GM19372 (cell line): ENCODE results near the gene RNF123.

Experiments used
- ATAC-seq: cut with Tn5 transposase; IDR thresholded peaks from one replicate; pipeline ENCODE4 v1.9.1; 2021; ENCODE audit warnings: mild to moderate bottlenecking, low read depth, moderate library complexity; ENCODE audit not compliant: unreplicated experiment

RNF123 gene

DNA sequence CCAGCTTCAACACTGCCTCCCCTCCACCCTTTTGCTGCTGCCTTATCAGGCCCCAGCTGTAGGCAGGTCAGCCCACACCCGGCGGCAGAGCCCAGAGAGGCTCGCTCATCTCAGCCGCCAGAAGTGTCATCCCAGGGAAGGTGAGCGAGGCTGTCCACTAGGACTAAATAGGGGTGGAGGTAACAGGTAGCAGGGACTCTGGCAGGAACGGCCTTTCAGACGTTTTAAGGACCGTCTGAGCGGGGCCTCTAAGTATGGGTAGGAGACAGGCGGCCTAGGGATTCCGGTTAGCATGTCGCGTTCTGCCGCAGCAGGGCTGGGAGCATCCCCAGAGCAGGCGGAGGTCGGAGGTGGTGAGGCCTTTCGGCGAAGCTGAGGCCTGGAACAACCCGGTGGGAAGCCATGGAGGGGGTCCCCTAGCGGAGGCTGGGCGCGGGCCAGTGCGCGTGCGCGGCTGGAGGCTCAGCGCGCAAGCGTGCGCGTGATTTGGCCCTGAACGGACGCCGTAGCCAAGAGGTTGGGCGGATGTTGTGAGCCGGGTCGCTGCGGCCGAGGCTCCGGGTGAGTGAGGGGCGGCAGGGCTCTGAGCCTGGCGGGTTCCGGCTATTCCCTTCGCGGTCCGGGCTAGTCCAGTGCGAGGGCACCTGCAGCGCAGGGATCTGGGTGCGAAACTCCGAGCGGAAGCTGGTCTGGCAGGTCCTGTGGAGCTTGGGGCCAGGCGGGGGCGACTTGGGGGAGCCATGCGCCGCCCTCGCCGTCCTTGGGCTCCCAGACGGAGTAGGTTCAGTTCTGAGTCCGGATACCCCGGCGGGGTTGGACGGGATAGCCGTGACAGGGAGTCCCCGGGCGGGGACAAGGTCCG is at the start of gene RNF123, which contains the start of gene MST1:
Gene RNF123, plus strand, starts transcription at position 512 of the 862 bp plus-strand sequence. CDS start 1,609 bp downstream, outside the sequence.
Gene MST1, minus strand, starts transcription at position 429 of the 862 bp plus-strand sequence. CDS start 783 bp downstream, outside the sequence.
- ATAC-seq = peak; percentile 72

GRCh38 chr3:49641292-49641691 is 48.1 kb upstream of the RNF123 start:
- no peak for ATAC-seq

DNA sequence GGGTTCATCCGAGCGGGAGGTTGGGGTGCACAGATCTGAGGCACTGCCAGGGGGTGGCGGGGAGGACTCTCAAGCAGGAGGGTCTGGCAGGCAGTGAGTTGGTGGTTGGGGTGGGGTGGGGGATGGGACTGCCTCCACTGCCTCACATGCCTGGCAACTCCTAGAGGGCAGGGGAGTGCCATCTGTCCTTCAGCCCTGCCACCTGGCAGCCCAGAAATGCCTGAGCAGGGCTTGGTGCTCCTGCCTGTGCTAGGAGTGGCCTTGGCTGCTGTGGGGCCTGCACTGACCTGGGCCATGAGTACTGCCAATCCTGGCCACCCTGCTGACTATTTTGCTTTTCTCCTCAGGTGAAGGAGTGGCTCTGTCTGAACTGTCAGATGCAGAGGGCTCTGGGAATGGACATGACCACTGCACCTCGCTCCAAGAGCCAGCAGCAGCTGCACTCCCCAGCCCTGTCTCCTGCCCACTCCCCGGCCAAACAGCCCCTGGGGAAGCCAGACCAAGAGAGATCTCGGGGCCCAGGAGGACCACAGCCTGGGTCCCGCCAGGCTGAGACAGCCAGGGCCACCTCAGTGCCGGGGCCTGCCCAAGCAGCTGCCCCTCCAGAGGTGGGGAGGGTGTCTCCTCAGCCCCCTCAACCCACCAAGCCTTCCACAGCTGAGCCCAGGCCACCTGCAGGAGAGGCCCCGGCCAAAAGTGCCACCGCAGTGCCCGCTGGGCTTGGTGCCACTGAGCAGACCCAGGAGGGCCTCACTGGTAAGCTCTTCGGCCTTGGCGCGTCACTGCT is 47.2 kb upstream of the RNF123 start:
- no peak for ATAC-seq

GRCh38 chr3:49642708-49643145 is 46.6 kb upstream of the RNF123 start:
- ATAC-seq = no peak

DNA sequence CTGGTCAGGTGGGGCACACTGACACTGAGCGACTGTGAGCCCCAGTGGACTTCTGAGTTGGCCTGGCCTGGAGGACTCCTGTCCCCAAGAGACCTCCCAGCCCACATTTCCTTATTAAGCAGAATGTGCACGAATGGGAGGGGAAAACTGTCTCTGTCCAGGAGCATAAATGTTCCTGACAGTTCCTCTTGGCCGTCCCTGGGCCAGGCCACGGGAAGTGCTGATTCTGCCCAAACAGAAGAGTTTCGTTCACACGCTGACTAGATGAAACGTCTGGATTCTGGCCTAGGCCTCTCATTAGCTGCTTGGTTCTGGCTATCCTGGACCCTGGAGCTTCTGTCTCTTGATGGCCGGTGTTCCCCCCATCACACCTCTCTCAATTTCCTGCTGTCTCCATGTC is 44.7 kb upstream of the RNF123 start:
- no peak for ATAC-seq

GRCh38 chr3:49646236-49646635 is 43.1 kb upstream of the RNF123 start:
- ATAC-seq = no peak

GRCh38 chr3:49647741-49648140 is 41.6 kb upstream of the RNF123 start:
- ATAC-seq = no peak

DNA sequence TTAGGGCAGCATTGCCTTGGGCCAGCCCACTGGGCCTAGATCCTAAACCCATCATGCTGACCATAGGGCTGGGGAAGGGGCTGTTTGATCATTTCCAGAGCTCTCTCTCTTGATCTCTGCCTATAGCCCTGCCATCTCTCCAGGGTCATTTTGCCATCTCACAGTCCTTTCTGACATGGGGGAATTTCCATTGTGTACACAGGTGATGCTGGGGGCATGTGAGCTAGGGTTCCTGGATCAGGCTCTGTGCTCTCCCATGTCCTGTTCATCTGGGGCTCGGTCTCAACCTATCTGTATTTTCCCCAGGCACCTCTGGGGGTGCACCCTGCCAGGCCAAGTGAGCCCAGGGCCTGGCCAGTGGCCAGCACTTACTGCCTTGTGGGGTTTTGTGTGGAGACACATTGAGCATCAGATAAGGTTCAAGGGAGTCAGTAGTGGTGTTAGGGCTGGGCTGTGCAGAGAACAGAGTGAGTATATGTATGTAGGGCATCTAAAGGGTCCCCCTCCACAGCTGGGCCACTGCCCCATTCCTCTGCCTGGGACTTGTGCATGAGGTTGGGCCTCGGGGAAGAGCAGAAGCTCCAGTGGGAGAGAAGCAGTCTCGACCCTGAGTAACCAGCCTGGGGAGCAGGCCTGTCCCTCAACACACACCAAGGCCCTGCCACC is 40.9 kb upstream of the RNF123 start:
- ATAC-seq = no peak

GRCh38 chr3:49649576-49649975 is 39.8 kb upstream of the RNF123 start:
- no peak for ATAC-seq

DNA sequence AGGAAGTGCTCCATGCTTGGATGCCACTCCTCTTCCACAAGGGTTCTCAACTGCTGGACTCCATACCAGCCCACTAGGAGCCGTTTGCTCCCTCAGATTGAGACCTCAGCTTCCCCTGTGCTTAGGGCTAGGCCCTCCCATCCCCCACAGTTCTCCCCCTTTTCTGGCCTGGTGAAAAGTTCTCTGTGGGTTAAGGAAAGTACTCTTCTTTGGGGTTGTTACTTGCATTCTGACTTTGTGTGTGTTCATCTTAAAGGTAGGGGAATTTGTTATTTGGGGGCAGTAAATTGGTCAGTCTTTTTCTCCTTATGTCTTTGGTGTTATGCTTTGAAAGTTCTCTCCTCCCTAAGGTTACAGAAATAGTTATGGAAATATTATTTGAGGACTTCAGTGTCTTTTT is 39.2 kb upstream of the RNF123 start:
- ATAC-seq = no peak

DNA sequence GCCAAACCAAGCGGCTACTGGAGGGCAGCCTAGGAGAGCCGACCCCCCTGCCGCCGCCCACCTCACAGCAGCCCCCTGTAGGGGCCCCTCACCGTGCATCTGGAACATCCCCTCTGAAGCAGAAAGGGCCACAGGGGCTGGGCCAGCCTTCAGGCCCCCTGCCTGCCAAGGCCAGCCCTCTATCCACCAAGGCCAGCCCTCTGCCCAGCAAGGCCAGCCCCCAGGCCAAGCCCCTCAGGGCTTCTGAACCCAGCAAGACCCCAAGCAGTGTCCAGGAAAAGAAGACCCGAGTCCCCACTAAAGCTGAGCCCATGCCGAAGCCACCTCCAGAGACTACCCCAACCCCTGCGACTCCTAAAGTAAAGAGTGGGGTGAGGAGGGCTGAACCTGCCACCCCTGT is 38.7 kb upstream of the RNF123 start:
- ATAC-seq = no peak

GRCh38 chr3:49652218-49652902 is 37.0 kb upstream of the RNF123 start:
- no peak for ATAC-seq

- no peak for ATAC-seq
Observed at GRCh38 chr3:49652903-49653415, 36.4 kb upstream of the RNF123 start.

- ATAC-seq = no peak
Observed at GRCh38 chr3:49653621-49654020, 35.7 kb upstream of the RNF123 start.

GRCh38 chr3:49654176-49654825 is 35.1 kb upstream of the RNF123 start:
- ATAC-seq = no peak

DNA sequence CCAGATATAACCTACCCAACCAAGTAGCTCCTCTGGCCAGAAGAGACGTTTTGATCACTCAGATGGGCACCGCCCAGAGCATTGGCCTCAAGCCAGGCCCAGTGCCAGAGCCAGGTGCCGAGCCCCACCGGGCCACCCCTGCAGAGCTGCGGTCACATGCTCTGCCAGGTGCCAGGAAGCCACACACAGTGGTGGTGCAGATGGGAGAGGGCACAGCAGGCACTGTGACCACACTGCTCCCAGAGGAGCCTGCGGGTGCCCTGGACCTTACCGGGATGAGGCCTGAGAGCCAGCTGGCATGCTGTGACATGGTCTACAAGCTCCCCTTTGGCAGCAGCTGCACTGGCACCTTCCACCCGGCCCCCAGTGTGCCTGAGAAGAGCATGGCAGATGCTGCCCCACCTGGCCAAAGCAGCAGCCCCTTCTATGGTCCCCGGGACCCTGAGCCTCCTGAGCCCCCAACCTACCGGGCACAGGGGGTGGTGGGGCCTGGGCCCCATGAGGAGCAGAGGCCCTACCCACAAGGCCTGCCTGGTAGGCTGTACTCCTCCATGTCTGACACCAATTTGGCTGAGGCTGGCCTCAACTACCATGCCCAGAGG is 34.3 kb upstream of the RNF123 start:
- ATAC-seq = no peak

DNA sequence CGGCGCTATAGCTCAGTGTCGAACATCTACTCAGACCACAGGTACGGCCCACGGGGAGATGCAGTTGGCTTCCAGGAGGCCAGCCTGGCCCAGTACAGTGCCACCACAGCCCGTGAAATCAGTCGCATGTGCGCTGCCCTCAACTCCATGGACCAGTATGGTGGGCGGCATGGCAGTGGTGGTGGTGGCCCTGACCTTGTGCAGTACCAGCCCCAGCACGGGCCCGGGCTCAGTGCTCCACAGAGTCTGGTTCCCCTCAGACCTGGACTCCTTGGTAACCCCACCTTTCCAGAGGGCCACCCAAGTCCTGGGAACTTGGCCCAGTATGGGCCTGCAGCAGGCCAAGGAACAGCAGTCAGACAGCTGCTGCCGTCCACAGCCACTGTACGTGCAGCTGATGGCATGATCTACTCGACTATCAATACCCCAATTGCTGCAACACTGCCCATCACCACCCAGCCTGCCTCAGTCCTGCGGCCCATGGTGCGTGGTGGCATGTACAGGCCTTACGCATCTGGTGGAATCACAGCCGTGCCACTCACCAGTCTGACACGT is 33.5 kb upstream of the RNF123 start:
- ATAC-seq = no peak

- ATAC-seq = no peak
Observed at GRCh38 chr3:49656541-49657112, 32.7 kb upstream of the RNF123 start.
